D721Med (cell line): Measurements from ENCODE around the gene SLC5A11.

ENCODE experiments used
- DNase-seq: peaks from one replicate; pipeline ENCODE4 v3.0.0; 2011; ENCODE audit warnings: low spot score; ENCODE audit not compliant: insufficient read length
- FAIRE-seq: peaks from 2 replicates; lab custom pipeline; 2011; peaks lifted over from hg19 to GRCh38; lab: Jason Lieb, UNC
- CTCF ChIP-seq: IDR thresholded peaks from 2 replicates; pipeline ENCODE4 v1.5.1; 2012; ENCODE audit warnings: mild to moderate bottlenecking, control low read depth; ENCODE audit not compliant: insufficient read depth; ENCODE audit errors: missing control alignments

Gene SLC5A11

GRCh38 chr16:24931091-24931490, 85.3 kb downstream of the SLC5A11 start:
- FAIRE-seq (no peak), DNase-seq (no peak)
- TF ChIP-seq CTCF: no peak

GRCh38 chr16:24935336-24935735, 89.6 kb downstream of the SLC5A11 start:
- DNase-seq: no peak
- FAIRE-seq: no peak
- TF ChIP-seq CTCF: no peak

DNA sequence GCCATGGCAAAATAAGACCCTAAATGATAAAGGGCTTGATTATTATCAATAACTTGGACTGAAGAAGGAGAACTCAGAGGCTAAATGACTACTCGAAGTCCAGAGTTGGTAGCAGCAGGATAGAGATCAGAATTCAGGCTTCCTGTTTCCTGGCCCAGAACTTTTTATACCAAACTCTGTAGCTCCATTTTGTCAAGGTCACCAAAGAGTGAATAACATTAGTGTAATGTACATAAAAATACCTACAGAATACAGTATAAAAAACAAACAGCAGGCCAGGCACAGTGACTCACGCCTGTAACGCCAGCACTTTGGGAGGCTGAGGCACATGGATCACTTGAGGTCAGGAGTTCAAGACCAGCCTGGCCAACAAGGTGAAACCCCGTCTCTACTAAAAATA, 90.4 kb downstream of the SLC5A11 start:
- no peak for FAIRE-seq
- TF ChIP-seq CTCF: no peak
- DNase-seq: no peak

- FAIRE-seq (no peak), DNase-seq (no peak)
- TF ChIP-seq CTCF: no peak
These were observed 93.5 kb downstream of the SLC5A11 start for GRCh38 chr16:24939224-24939623.

GRCh38 chr16:24939738-24940137, 94.0 kb downstream of the SLC5A11 start:
- no peak for DNase-seq
- TF ChIP-seq CTCF: no peak
- no peak for FAIRE-seq

GRCh38 chr16:24943471-24943870, 97.7 kb downstream of the SLC5A11 start:
- TF ChIP-seq CTCF: no peak
- no peak for DNase-seq
- no peak for FAIRE-seq

DNA sequence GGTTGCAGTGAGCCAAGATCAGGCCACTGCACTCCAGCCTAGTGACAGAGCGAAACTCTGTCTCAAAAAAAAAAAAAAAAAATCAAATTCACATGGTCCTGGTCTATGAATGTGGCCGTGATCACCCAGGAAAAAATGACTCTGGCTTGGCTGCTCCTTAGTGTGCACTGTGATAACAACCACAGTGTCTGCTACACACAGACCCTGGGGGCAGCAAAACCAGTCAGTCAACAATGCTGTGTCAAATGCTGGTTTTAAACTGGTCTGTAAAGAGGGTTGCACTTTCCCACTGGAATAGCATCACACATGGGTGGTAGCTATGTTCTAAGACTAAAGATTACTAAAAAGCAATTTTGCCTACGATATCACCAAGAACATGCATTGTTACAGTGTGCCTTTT, 98.4 kb downstream of the SLC5A11 start:
- DNase-seq (no peak), FAIRE-seq (no peak)
- TF ChIP-seq CTCF: no peak
